GM13976 (cell line): ENCODE results near the gene TOP2B.

Experiments
- DNase-seq: peaks from one replicate; pipeline ENCODE4 v3.0.0; 2012; ENCODE audit warnings: low spot score
- CTCF ChIP-seq: IDR thresholded peaks from 2 replicates; pipeline ENCODE4 v1.5.1; 2012; ENCODE audit warnings: borderline replicate concordance, mild to moderate bottlenecking; ENCODE audit not compliant: insufficient read depth; ENCODE audit errors: extremely low read depth, missing control alignments, control extremely low read depth
- in situ Hi-C: fragments of 300-500 bp; cut with MboI; formaldehyde crosslinking; loops from one replicate; pipeline ENCODE4 v1.12.0; 2022; ENCODE audit warnings: low sequenced_read_pairs, mixed read lengths, inconsistent platforms; ENCODE audit not compliant: unreplicated experiment

The TOP2B gene

GRCh38 chr3:25633919-25634318 lies 30.8 kb downstream of the TOP2B start:
- DNase-seq, result no peak
- TF ChIP-seq CTCF, result no peak
- in situ Hi-C loops, result no loop called here

- no peak for TF ChIP-seq CTCF
- in situ Hi-C loops, result no loop called here
Measured at GRCh38 chr3:25631989-25632388, 32.7 kb downstream of the TOP2B start.

GRCh38 chr3:25621087-25621486 lies 43.6 kb downstream of the TOP2B start:
- no peak for DNase-seq
- no peak for TF ChIP-seq CTCF
- in situ Hi-C loops, result no loop called here

More at GRCh38 chr3:25631989-25632388, 32.7 kb downstream of the TOP2B start:
- DNase-seq, result no peak

GRCh38 chr3:25620493-25620892 lies 44.2 kb downstream of the TOP2B start:
- in situ Hi-C loops, result no loop called here
- TF ChIP-seq CTCF, result no peak

GRCh38 chr3:25619382-25619781 lies 45.3 kb downstream of the TOP2B start:
- DNase-seq, result no peak
- in situ Hi-C loops, result no loop called here

More at GRCh38 chr3:25620493-25620892, 44.2 kb downstream of the TOP2B start:
- DNase-seq, result no peak

GRCh38 chr3:25618028-25618427 lies 46.7 kb downstream of the TOP2B start:
- no peak for TF ChIP-seq CTCF
- in situ Hi-C loops, result no loop called here
- DNase-seq, result no peak

More at GRCh38 chr3:25619382-25619781, 45.3 kb downstream of the TOP2B start:
- no peak for TF ChIP-seq CTCF

GRCh38 chr3:25611193-25611592 lies 53.5 kb downstream of the TOP2B start:
- in situ Hi-C loops, result no loop called here
- DNase-seq, result no peak
- TF ChIP-seq CTCF, result no peak
